OCI-LY7 (cell line): Measurements from ENCODE around the gene MAN2C1. TPM values are rescaled to one million over a fixed set of nuclear protein-coding genes. Genes with fewer than 3 reads are reported as not detected.
"Not testable (repeated sequence)": the region's sequence is repeated elsewhere in the genome, so short reads cannot be mapped to it uniquely, and the experiment has no call there.

Source experiments
- BruUV-seq: library from RNA; stranded (reverse); fragments of 400-500 nt; replicated peaks from 2 replicates; lab custom pipeline; 2021; lab: Mats Ljungman, UMichigan
- CTCF ChIA-PET: fragments of 300-600 bp; sonication (Branson Sonifier 250); formaldehyde crosslinking; loops from one replicate; lab custom pipeline; 2022; ENCODE audit warnings: antibody characterized with exemption; ENCODE audit not compliant: unreplicated experiment; lab: Charles Lee
- POLR2A ChIA-PET: fragments of 300-600 bp; sonication (Branson Sonifier 250); formaldehyde crosslinking; loops from one replicate; lab custom pipeline; 2022; ENCODE audit warnings: antibody characterized with exemption; lab: Charles Lee
- DNase-seq: peaks from one replicate; pipeline ENCODE4 v3.0.0-alpha.2; 2015; ENCODE audit warnings: low spot score
- H2AFZ ChIP-seq: fragments of 200-600 bp; sonication (generic), shearing (Covaris generic); 2 replicates; pipeline ENCODE4 v1.6.1; 2014; ENCODE audit warnings: mild to moderate bottlenecking, antibody characterized with exemption, low read length, moderate library complexity
- H3K27ac ChIP-seq: fragments of 200-600 bp; sonication (generic); 2 replicates; pipeline ENCODE4 v1.5.1; 2014; ENCODE audit warnings: mixed run types, low read depth, mild to moderate bottlenecking, moderate library complexity, low read length, inconsistent platforms; ENCODE audit not compliant: poor library complexity, severe bottlenecking
- H3K36me3 ChIP-seq: fragments of 200-600 bp; sonication (generic); 2 replicates; pipeline ENCODE4 v1.6.1; 2014; ENCODE audit warnings: mild to moderate bottlenecking, antibody characterized with exemption, low read length, moderate library complexity, mixed read lengths; ENCODE audit not compliant: insufficient read depth
- H3K4me1 ChIP-seq: fragments of 200-600 bp; sonication (generic); 2 replicates; pipeline ENCODE4 v1.5.1; 2014; ENCODE audit warnings: mild to moderate bottlenecking, low read length; ENCODE audit not compliant: insufficient read depth, poor library complexity, severe bottlenecking
- H3K4me2 ChIP-seq: fragments of 200-600 bp; sonication (generic); 2 replicates; pipeline ENCODE4 v1.6.1; 2014; ENCODE audit warnings: mild to moderate bottlenecking, low read length
- H3K4me3 ChIP-seq: fragments of 200-600 bp; sonication (generic); 2 replicates; pipeline ENCODE4 v1.5.1; 2014; ENCODE audit warnings: mild to moderate bottlenecking, low read depth, low read length; ENCODE audit not compliant: poor library complexity, severe bottlenecking
- H3K79me2 ChIP-seq: fragments of 200-600 bp; sonication (generic); 2 replicates; pipeline ENCODE4 v1.6.1; 2016; ENCODE audit warnings: low read depth, mild to moderate bottlenecking, low read length, moderate library complexity, mixed read lengths; ENCODE audit not compliant: insufficient read depth
- H3K9me2 ChIP-seq: fragments of 200-600 bp; sonication (generic); 2 replicates; pipeline ENCODE4 v1.6.1; 2016; ENCODE audit warnings: mild to moderate bottlenecking, low read length, mixed read lengths; ENCODE audit not compliant: insufficient read depth
- H3K9me3 ChIP-seq: fragments of 200-600 bp; sonication (generic); 2 replicates; pipeline ENCODE4 v1.6.1; 2014; ENCODE audit warnings: mild to moderate bottlenecking, mixed run types, low read length, mixed read lengths
- H4K20me1 ChIP-seq: fragments of 200-600 bp; sonication (generic); 2 replicates; pipeline ENCODE4 v1.6.1; 2014; ENCODE audit warnings: mild to moderate bottlenecking, antibody characterized with exemption, low read length, moderate library complexity, mixed read lengths; ENCODE audit not compliant: insufficient read depth
- EZH2phosphoT487 ChIP-seq: fragments of 200-600 bp; sonication (generic); IDR thresholded peaks from 2 replicates; pipeline ENCODE4 v1.6.1; 2018; ENCODE audit warnings: low read depth, borderline replicate concordance, mild to moderate bottlenecking, mixed run types, antibody characterized with exemption, low read length, moderate library complexity, mixed read lengths
- intact Hi-C: fragments of 100-400 bp; cut with micrococcal nuclease; formaldehyde crosslinking; loops from one replicate; pipeline ENCODE4 v1.10.0; 2022; ENCODE audit not compliant: unreplicated experiment
- total RNA-seq, 2 experiments: library from RNA; depleted of rRNA in 1 of 2; stranded (reverse); fragments of >200 nt in 1 of 2; shearing (Covaris generic) in 1 of 2; gene quantifications; 2 replicates each; pipeline ENCODE4 v1.2.3, GENCODE V29; 2014 to 2022
- TF ChIP-seq, protein P1 (sequence below): fragments of 200-600 bp; sonication (generic); conservative IDR thresholded peaks from 2 replicates; pipeline ENCODE4 v1.5.1; 2014; ENCODE audit warnings: mild to moderate bottlenecking, antibody characterized with exemption, low read length, moderate library complexity, mixed read lengths

Gene MAN2C1
- total RNA-seq, 2 experiments from 2014 or later = 98.8 to 141 TPM

DNA sequence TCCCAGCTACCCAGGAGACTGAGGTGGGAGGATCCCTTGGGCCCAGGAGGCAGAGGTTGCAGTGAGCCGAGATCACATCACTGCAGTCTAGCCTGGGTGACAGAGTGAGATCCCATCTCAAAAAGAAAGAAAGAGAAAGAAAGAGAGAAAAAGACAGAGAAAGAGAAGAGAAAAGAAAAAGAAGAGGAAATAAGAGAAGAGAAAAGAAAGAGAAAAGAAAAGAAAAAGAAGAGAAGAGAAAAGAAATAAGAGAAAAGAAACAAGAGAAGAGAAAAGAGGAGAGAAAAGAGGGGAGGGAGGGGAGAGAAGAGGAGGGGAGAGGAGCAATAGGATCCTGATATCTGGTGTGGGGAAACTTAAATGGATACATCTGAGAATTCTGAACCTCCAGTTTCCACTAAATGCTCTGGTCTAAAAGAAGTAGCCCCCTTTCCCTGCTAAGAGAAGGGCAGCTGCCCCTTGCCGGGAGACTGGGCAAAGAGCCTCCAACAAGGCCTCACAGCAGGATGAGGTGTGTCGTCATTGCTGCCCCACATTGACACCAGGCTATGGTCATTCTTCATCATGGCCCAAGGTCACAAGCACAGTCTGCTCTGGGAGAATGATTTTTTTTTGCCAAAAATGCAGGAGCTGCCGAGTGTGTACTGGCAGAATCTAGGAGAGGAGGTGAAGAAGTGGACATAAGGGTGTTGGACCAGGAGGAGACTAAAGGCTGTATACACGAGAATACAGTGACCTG, 53.7 kb downstream of the MAN2C1 start:
- Histone ChIP-seq H3K9me3 (no peaks in the 10 kb centered on the region), H3K79me2 (no peaks in the 10 kb centered on the region), H3K4me2 (no peak overlapping the region), H3K36me3 (no peaks in the 10 kb centered on the region), H3K4me3 (no peak overlapping the region), H3K9me2 (no peaks in the 10 kb centered on the region), H3K4me1 (no peaks in the 10 kb centered on the region), H4K20me1 (no peaks in the 10 kb centered on the region), H3K27ac (no peak overlapping the region), H2AFZ (no peak overlapping the region)
- TF ChIP-seq, protein P1, sequence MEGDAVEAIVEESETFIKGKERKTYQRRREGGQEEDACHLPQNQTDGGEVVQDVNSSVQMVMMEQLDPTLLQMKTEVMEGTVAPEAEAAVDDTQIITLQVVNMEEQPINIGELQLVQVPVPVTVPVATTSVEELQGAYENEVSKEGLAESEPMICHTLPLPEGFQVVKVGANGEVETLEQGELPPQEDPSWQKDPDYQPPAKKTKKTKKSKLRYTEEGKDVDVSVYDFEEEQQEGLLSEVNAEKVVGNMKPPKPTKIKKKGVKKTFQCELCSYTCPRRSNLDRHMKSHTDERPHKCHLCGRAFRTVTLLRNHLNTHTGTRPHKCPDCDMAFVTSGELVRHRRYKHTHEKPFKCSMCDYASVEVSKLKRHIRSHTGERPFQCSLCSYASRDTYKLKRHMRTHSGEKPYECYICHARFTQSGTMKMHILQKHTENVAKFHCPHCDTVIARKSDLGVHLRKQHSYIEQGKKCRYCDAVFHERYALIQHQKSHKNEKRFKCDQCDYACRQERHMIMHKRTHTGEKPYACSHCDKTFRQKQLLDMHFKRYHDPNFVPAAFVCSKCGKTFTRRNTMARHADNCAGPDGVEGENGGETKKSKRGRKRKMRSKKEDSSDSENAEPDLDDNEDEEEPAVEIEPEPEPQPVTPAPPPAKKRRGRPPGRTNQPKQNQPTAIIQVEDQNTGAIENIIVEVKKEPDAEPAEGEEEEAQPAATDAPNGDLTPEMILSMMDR = no peak
- TF ChIP-seq EZH2phosphoT487 = no peak
- BruUV-seq = no TSS peak
- intact Hi-C loops = no loop called here
- no peak for DNase-seq
- POLR2A ChIA-PET = no interaction called here
- CTCF ChIA-PET = no interaction called here

DNA sequence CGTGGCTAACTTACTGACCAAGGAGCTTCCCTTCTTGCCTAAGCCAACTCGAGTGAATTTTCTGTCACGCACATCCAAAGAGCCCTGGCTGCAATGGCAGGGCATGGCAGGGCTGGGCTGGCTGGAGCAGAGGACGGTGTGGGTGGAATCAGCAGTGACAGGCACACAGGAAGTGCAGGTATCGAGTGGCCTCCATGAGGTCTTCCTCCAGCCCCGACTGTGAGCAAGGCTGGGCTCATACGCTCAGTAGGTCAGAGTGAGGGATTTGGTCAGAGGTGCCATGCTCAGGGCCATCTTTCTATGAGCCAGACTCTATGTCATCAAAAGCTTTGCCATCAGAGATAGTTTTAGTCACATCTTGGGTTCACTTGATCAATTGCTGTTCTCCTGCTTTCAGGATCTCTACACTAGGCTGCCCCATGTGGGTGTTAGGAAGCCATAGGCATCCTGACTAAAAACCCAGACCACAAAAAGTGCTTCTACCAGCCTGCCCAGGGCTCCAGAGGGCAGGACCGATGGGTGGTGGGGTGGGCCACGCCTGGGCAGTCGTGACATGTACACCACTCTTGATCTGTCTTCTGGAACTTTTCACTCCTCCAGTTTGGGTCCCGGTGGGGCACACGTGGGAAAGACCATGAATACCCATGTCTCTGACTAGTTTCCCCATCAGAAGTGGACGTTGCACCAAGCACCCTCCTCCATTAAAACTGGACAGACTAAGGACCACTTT, 55.1 kb downstream of the MAN2C1 start:
- no peaks in the 10 kb centered on the region for H3K79me2 ChIP-seq
- H4K20me1 ChIP-seq = no peaks in the 10 kb centered on the region
- no peak overlapping the region for H3K27ac ChIP-seq
- H2AFZ ChIP-seq = no peak overlapping the region
- no TSS peak for BruUV-seq
- intact Hi-C loops = no loop called here
- no peak overlapping the region for H3K4me2 ChIP-seq
- no peaks in the 10 kb centered on the region for H3K9me2 ChIP-seq
- H3K9me3 ChIP-seq = no peaks in the 10 kb centered on the region
- H3K4me3 ChIP-seq = no peak overlapping the region
- DNase-seq = no peak
- POLR2A ChIA-PET = no interaction called here
- TF ChIP-seq, protein P1 = no peak
- TF ChIP-seq EZH2phosphoT487 = no peak
- CTCF ChIA-PET = no interaction called here
- H3K4me1 ChIP-seq = no peaks in the 10 kb centered on the region
- no peaks in the 10 kb centered on the region for H3K36me3 ChIP-seq

DNA sequence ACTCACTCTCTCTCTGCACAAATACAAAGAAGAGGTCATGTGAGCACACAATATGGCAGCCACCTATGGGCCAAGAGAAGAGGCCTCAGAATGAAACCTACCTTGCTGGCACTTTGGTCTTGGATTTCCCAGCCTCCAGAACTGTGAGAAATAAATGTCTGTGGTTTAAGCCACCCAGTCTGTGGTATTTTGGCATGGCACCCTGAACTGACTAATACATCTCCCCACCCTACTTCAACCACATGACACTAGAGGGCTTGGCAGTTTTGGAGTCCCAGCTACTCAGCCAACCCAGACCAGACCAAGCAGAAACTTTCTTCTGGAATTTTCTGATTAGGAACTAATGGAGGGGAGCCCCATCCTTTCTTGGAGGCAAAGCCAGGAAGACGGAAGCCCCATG, 55.9 kb downstream of the MAN2C1 start:
- H3K4me1 ChIP-seq, H3K4me2 ChIP-seq, DNase-seq, intact Hi-C loops, H4K20me1 ChIP-seq, BruUV-seq, H3K9me3 ChIP-seq, H3K36me3 ChIP-seq, H3K27ac ChIP-seq, H3K4me3 ChIP-seq, H3K9me2 ChIP-seq, H2AFZ ChIP-seq, CTCF ChIA-PET, POLR2A ChIA-PET, H3K79me2 ChIP-seq: not testable (repeated sequence)
